ENCODE measurements around the gene WDR62. TPM values are rescaled to one million over a fixed set of nuclear protein-coding genes. Genes with fewer than 3 reads are reported as not detected.

WDR62 gene
- total RNA-seq, 1 experiment from 2014 or later, result 30.0 TPM

- Histone ChIP-seq H3K4me1 (ENCODE audit: insufficient read depth, low read length) (peaks cover 4% of the 10 kb centered on the region; the same call in 1 of the 2 replicates), H3K79me2 (ENCODE audit: insufficient read depth, low read length) (no peaks in the 10 kb centered on the region; the same call in 1 of the 2 replicates), H2BK12ac (ENCODE audit: insufficient read length, low read depth, low read length) (no peak overlapping the region), H2AFZ (ENCODE audit: low read length) (no peak overlapping the region), H2BK20ac (ENCODE audit: low read depth, low read length, poor library complexity, severe bottlenecking) (no peak overlapping the region), H3K27me3 (ENCODE audit: insufficient read depth, low read length) (no peaks in the 10 kb centered on the region), H3K9me3 (ENCODE audit: control insufficient read depth, low read depth, low read length) (no peaks in the 10 kb centered on the region), H3K23me2 (ENCODE audit: insufficient read length, low read depth, low read length, poor library complexity, severe bottlenecking) (peaks cover 10% of the 10 kb centered on the region), H3K4me2 (ENCODE audit: insufficient read depth, insufficient read length, low read length) (peak overlapping the region; percentile 2), H2AK5ac (ENCODE audit: insufficient read length, low read length) (no peak overlapping the region), H3K23ac (ENCODE audit: insufficient read length, low read depth, low read length) (no peak overlapping the region), H3K27ac (ENCODE audit: insufficient read length, low read depth, low read length) (no peak overlapping the region), H4K20me1 (ENCODE audit: control insufficient read depth, insufficient read depth, insufficient read length) (no peaks in the 10 kb centered on the region), H3K9ac (ENCODE audit: extremely low read depth, insufficient read length, low read length) (no peak overlapping the region), H2BK15ac (ENCODE audit: low read depth, low read length) (no peak overlapping the region), H4K8ac (replicated peaks; ENCODE audit: insufficient read length, low read depth, low read length) (no peak overlapping the region), H4K91ac (ENCODE audit: insufficient read length, low read depth, low read length) (no peak overlapping the region), H3K14ac (ENCODE audit: insufficient read depth, low read length) (no peak overlapping the region), H2BK5ac (ENCODE audit: insufficient read length, low read length) (no peak overlapping the region), H3K56ac (ENCODE audit: insufficient read length, low read depth, low read length) (no peak overlapping the region), H4K5ac (ENCODE audit: insufficient read length, low read depth, low read length) (no peak overlapping the region), H3K79me1 (ENCODE audit: insufficient read depth, low read depth, low read length, poor library complexity, severe bottlenecking) (no peaks in the 10 kb centered on the region), H3K4ac (ENCODE audit: low read depth, low read length) (no peak overlapping the region), H3T11ph (ENCODE audit: low read length) (no peak overlapping the region), H2BK120ac (ENCODE audit: low read depth, low read length, poor library complexity, severe bottlenecking) (no peak overlapping the region), H3K18ac (ENCODE audit: insufficient read length, low read depth, low read length) (no peak overlapping the region)
- Mint-ChIP-seq H3K4me3 (peak overlapping the region in 1 of 2 experiments; percentile 66; a peak in 2 of 5 replicates), H3K27me3 (ENCODE audit: low read depth) (no peaks in the 10 kb centered on the region; the same call in none of the 2 replicates), H3K4me1 (peaks cover 25 to 33% of the 10 kb centered on the region in 2 experiments), H3K9me3 (no peaks in the 10 kb centered on the region), H3K36me3 (ENCODE audit: insufficient read depth in 1 of 3, low read depth in 3 of 3) (no peaks in the 10 kb centered on the region; a peak in 2 of 7 replicates), H3K27ac (peak overlapping the region; percentile 37 to 63 (median 59); a peak in 5 of 7 replicates)
- TF ChIP-seq, protein P1, sequence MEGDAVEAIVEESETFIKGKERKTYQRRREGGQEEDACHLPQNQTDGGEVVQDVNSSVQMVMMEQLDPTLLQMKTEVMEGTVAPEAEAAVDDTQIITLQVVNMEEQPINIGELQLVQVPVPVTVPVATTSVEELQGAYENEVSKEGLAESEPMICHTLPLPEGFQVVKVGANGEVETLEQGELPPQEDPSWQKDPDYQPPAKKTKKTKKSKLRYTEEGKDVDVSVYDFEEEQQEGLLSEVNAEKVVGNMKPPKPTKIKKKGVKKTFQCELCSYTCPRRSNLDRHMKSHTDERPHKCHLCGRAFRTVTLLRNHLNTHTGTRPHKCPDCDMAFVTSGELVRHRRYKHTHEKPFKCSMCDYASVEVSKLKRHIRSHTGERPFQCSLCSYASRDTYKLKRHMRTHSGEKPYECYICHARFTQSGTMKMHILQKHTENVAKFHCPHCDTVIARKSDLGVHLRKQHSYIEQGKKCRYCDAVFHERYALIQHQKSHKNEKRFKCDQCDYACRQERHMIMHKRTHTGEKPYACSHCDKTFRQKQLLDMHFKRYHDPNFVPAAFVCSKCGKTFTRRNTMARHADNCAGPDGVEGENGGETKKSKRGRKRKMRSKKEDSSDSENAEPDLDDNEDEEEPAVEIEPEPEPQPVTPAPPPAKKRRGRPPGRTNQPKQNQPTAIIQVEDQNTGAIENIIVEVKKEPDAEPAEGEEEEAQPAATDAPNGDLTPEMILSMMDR (conservative IDR thresholded peaks at IDR 0.05), result peak; percentile 7; the same call in 1 of the 3 replicates
- peak; percentile 61 for DNase-seq
- no CpG with 5 or more reads among the region's 4 CpGs for WGBS (ENCODE audit: extremely low coverage, insufficient read length, low lambda C conversion rate)
These were observed 3.1 kb upstream of the WDR62 start for GRCh38 chr19:36051637-36052036.

Data from H9 (cell line).